ENCODE data around the gene SYT13. TPM values are rescaled to one million over a fixed set of nuclear protein-coding genes. Genes with fewer than 3 reads are reported as not detected.
"Not testable (repeated sequence)": the region's sequence is repeated elsewhere in the genome, so short reads cannot be mapped to it uniquely, and the experiment has no call there.

The SYT13 gene
- total RNA-seq, 1 donor from 2014 or later = 0.50 TPM

DNA sequence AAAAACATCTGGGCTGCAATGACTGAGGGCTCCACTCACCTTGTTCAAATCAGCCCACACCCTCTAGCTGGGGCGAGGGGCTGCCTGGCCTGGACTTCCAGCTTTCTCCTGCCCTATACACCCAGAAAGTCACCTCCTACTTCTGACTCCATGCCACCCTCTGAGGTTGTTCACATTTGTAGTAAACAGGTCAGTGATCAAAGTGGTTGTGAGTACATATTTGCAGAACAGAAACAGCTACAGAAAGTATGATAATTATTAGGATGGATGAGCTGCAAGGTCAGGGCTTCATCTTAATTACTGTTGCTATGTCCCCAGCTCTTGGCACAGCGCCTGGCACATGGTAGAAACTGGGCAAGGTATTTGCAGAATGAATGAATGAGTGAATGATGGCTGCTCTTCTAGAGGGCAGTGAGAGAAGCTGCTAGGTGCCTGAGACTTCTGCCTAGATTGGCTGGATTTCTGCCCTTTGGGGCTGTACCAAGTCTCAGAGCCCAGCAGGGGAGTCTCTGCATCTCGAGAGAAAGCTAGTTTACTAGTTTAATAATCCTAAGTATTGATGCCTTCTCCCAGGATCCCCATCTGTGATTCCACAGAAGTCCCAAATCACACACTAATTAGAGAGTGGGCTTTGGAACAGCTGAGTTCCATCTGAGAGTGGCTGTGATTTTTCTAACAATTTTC is 36.0 kb downstream of the SYT13 start:
- no peak for TF ChIP-seq EZH2 (IDR thresholded peaks at IDR 0.05; ENCODE audit: insufficient read depth, low read length)
- TF ChIP-seq, protein P1, sequence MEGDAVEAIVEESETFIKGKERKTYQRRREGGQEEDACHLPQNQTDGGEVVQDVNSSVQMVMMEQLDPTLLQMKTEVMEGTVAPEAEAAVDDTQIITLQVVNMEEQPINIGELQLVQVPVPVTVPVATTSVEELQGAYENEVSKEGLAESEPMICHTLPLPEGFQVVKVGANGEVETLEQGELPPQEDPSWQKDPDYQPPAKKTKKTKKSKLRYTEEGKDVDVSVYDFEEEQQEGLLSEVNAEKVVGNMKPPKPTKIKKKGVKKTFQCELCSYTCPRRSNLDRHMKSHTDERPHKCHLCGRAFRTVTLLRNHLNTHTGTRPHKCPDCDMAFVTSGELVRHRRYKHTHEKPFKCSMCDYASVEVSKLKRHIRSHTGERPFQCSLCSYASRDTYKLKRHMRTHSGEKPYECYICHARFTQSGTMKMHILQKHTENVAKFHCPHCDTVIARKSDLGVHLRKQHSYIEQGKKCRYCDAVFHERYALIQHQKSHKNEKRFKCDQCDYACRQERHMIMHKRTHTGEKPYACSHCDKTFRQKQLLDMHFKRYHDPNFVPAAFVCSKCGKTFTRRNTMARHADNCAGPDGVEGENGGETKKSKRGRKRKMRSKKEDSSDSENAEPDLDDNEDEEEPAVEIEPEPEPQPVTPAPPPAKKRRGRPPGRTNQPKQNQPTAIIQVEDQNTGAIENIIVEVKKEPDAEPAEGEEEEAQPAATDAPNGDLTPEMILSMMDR (IDR thresholded peaks at IDR 0.05; ENCODE audit: insufficient read depth, low read depth, low read length) = no peak
- Histone ChIP-seq H3K9ac (ENCODE audit: low read length) (no peak overlapping the region), H3K79me2 (ENCODE audit: insufficient read depth, low read length) (no peaks in the 10 kb centered on the region), H3K9me3 (ENCODE audit: insufficient read depth, low read depth, low read length) (no peaks in the 10 kb centered on the region), H3K4me2 (ENCODE audit: low read length) (no peak overlapping the region), H3K36me3 (ENCODE audit: insufficient read depth, low read length) (no peaks in the 10 kb centered on the region), H3K4me1 (ENCODE audit: insufficient read depth, low read length) (peaks cover 7% of the 10 kb centered on the region), H3K4me3 (ENCODE audit: insufficient read depth, low read depth, low read length) (no peak overlapping the region), H2AFZ (ENCODE audit: low read depth, low read length) (no peak overlapping the region), H3K27me3 (ENCODE audit: insufficient read depth, low read length) (no peaks in the 10 kb centered on the region), H3K27ac (ENCODE audit: low read depth, low read length) (no peak overlapping the region), H4K20me1 (ENCODE audit: insufficient read depth, low read length) (no peaks in the 10 kb centered on the region)
- FAIRE-seq (no peak), DNase-seq (ENCODE audit: low read depth) (no peak)
- no peak overlapping the region for H3K4me3 Mint-ChIP-seq (ENCODE audit: unreplicated experiment)
- no peaks in the 10 kb centered on the region for H3K36me3 Mint-ChIP-seq (ENCODE audit: low read depth, unreplicated experiment)
- peaks cover 2% of the 10 kb centered on the region for H3K9me3 Mint-ChIP-seq (ENCODE audit: unreplicated experiment)
- peaks cover 30% of the 10 kb centered on the region for H3K27me3 Mint-ChIP-seq (ENCODE audit: low read depth, unreplicated experiment)
- peaks cover 12% of the 10 kb centered on the region for H3K4me1 Mint-ChIP-seq (ENCODE audit: low read depth, unreplicated experiment)
- no peak overlapping the region for H3K27ac Mint-ChIP-seq (ENCODE audit: unreplicated experiment)

- H2AFZ ChIP-seq (ENCODE audit: low read depth, low read length); H3K9me3 ChIP-seq (ENCODE audit: insufficient read depth, low read depth, low read length); H3K36me3 ChIP-seq (ENCODE audit: insufficient read depth, low read length); H3K9me3 Mint-ChIP-seq (ENCODE audit: unreplicated experiment); FAIRE-seq; DNase-seq (ENCODE audit: low read depth); H3K27ac Mint-ChIP-seq (ENCODE audit: unreplicated experiment); H3K4me1 ChIP-seq (ENCODE audit: insufficient read depth, low read length); H3K79me2 ChIP-seq (ENCODE audit: insufficient read depth, low read length); H3K27ac ChIP-seq (ENCODE audit: low read depth, low read length); H3K4me3 ChIP-seq (ENCODE audit: insufficient read depth, low read depth, low read length); H3K4me1 Mint-ChIP-seq (ENCODE audit: low read depth, unreplicated experiment); H3K4me2 ChIP-seq (ENCODE audit: low read length); H4K20me1 ChIP-seq (ENCODE audit: insufficient read depth, low read length); H3K9ac ChIP-seq (ENCODE audit: low read length); H3K36me3 Mint-ChIP-seq (ENCODE audit: low read depth, unreplicated experiment); H3K27me3 ChIP-seq (ENCODE audit: insufficient read depth, low read length); H3K4me3 Mint-ChIP-seq (ENCODE audit: unreplicated experiment): not testable (repeated sequence)
- peaks cover 30% of the 10 kb centered on the region for H3K27me3 Mint-ChIP-seq (ENCODE audit: low read depth, unreplicated experiment)
Observed at GRCh38 chr11:45249372-45249771, 36.8 kb downstream of the SYT13 start.

- H3K27ac ChIP-seq (ENCODE audit: low read depth, low read length) = no peak overlapping the region
- no peaks in the 10 kb centered on the region for H3K4me1 ChIP-seq (ENCODE audit: insufficient read depth, low read length)
- no peaks in the 10 kb centered on the region for H3K27me3 ChIP-seq (ENCODE audit: insufficient read depth, low read length)
- H3K79me2 ChIP-seq (ENCODE audit: insufficient read depth, low read length) = no peaks in the 10 kb centered on the region
- FAIRE-seq (no peak), DNase-seq (ENCODE audit: low read depth) (no peak)
- Mint-ChIP-seq H3K36me3 (ENCODE audit: low read depth, unreplicated experiment) (no peaks in the 10 kb centered on the region), H3K9me3 (ENCODE audit: unreplicated experiment) (no peaks in the 10 kb centered on the region), H3K27ac (ENCODE audit: unreplicated experiment) (no peak overlapping the region), H3K4me1 (ENCODE audit: low read depth, unreplicated experiment) (peaks cover 3% of the 10 kb centered on the region), H3K27me3 (ENCODE audit: low read depth, unreplicated experiment) (peaks cover 34% of the 10 kb centered on the region), H3K4me3 (ENCODE audit: unreplicated experiment) (no peak overlapping the region)
- H3K9ac ChIP-seq (ENCODE audit: low read length) = no peak overlapping the region
- no peak overlapping the region for H3K4me2 ChIP-seq (ENCODE audit: low read length)
- H3K9me3 ChIP-seq (ENCODE audit: insufficient read depth, low read depth, low read length) = no peaks in the 10 kb centered on the region
- no peak overlapping the region for H3K4me3 ChIP-seq (ENCODE audit: insufficient read depth, low read depth, low read length)
- no peaks in the 10 kb centered on the region for H4K20me1 ChIP-seq (ENCODE audit: insufficient read depth, low read length)
- H2AFZ ChIP-seq (ENCODE audit: low read depth, low read length) = no peak overlapping the region
- no peaks in the 10 kb centered on the region for H3K36me3 ChIP-seq (ENCODE audit: insufficient read depth, low read length)
- no peak for TF ChIP-seq EZH2 (IDR thresholded peaks at IDR 0.05; ENCODE audit: insufficient read depth, low read length)
- TF ChIP-seq, protein P1 (IDR thresholded peaks at IDR 0.05; ENCODE audit: insufficient read depth, low read depth, low read length) = no peak
Observed at GRCh38 chr11:45248501-45249011, 37.6 kb downstream of the SYT13 start.

All from astrocyte (in vitro differentiated cells and primary cell).